BJ (cell line): ENCODE results near the gene MAP3K9. TPM values are rescaled to one million over a fixed set of nuclear protein-coding genes. Genes with fewer than 3 reads are reported as not detected.

Source experiments
- CTCF ChIA-PET: fragments of 350-600 bp; formaldehyde crosslinking; extraction: SDS; loops from one replicate; lab custom pipeline; 2021; ENCODE audit warnings: antibody characterized with exemption, inconsistent platforms; lab: Yijun Ruan, JAX
- POLR2A ChIA-PET: fragments of 300-600 bp; sonication (Branson Sonifier 250); formaldehyde crosslinking; extraction: SDS; loops from one replicate; lab custom pipeline; 2021; ENCODE audit warnings: antibody characterized with exemption; lab: Charles Lee
- DNase-seq: peaks from one replicate; pipeline ENCODE4 v3.0.0-alpha.2; 2011; ENCODE audit warnings: low read depth
- H3K27me3 ChIP-seq: 2 replicates; pipeline ENCODE4 v1.6.0; 2011; ENCODE audit warnings: low read length; ENCODE audit not compliant: control insufficient read depth, insufficient read depth
- H3K36me3 ChIP-seq: 2 replicates; pipeline ENCODE4 v1.5.1; 2011; ENCODE audit warnings: low read length; ENCODE audit not compliant: control insufficient read depth, insufficient read depth
- H3K4me3 ChIP-seq: 2 replicates; pipeline ENCODE4 v1.5.1; 2011; ENCODE audit warnings: low read depth, mild to moderate bottlenecking, control low read depth, low read length
- CTCF ChIP-seq: IDR thresholded peaks from 2 replicates; pipeline ENCODE4 v1.5.1; 2011; ENCODE audit warnings: low read depth, mild to moderate bottlenecking, control low read depth, inconsistent platforms, low read length, moderate library complexity; ENCODE audit not compliant: insufficient read depth
- polyA plus RNA-seq: library from polyadenylated mRNA; depleted of rRNA; stranded (reverse); fragments of >200 nt; gene quantifications from 2 replicates; pipeline ENCODE4 v1.2.3, GENCODE V29; 2011

MAP3K9 gene
- polyA plus RNA-seq, 1 experiment = 0.45 TPM

- H3K27me3 ChIP-seq = peaks cover 3% of the 10 kb centered on the region
- no peak for TF ChIP-seq CTCF
- POLR2A ChIA-PET = no interaction called here
- CTCF ChIA-PET = interaction anchor here (1.0 kb wide), 1 partner anchor 80 kb away, joined by 3 read pairs; no protein-coding TSS in a partner anchor
- DNase-seq = no peak
- no peak overlapping the region for H3K4me3 ChIP-seq
- H3K36me3 ChIP-seq = no peaks in the 10 kb centered on the region
Observed at GRCh38 chr14:70701610-70702009, 107.7 kb downstream of the MAP3K9 start.

- no peak overlapping the region for H3K4me3 ChIP-seq
- ChIA-PET POLR2A (no interaction called here), CTCF (interaction anchor here (1.0 kb wide), 1 partner anchor 80 kb away, joined by 3 read pairs; no protein-coding TSS in a partner anchor)
- DNase-seq = no peak
- no peaks in the 10 kb centered on the region for H3K36me3 ChIP-seq
- no peak for TF ChIP-seq CTCF
- H3K27me3 ChIP-seq = peaks cover 3% of the 10 kb centered on the region
Observed at GRCh38 chr14:70700955-70701585, 108.2 kb downstream of the MAP3K9 start.

- ChIA-PET CTCF (interaction anchor here (0.7 kb wide), 1 partner anchor 40 kb away, joined by 3 read pairs; no protein-coding TSS in a partner anchor), POLR2A (no interaction called here)
- Histone ChIP-seq H3K36me3 (no peaks in the 10 kb centered on the region), H3K27me3 (peaks cover 2% of the 10 kb centered on the region), H3K4me3 (no peak overlapping the region)
- no peak for TF ChIP-seq CTCF
- no peak for DNase-seq
Observed at GRCh38 chr14:70699646-70700045, 109.7 kb downstream of the MAP3K9 start.

- Histone ChIP-seq H3K4me3 (no peak overlapping the region), H3K36me3 (no peaks in the 10 kb centered on the region), H3K27me3 (peaks cover 2% of the 10 kb centered on the region)
- CTCF ChIA-PET = interaction anchor here (0.9 to 1.9 kb wide), 3 partner anchors 9 to 28 kb away, joined by 3 to 5 read pairs (median 4); no protein-coding TSS in a partner anchor
- TF ChIP-seq CTCF = no peak
- POLR2A ChIA-PET = no interaction called here
- no peak for DNase-seq
Observed at GRCh38 chr14:70698288-70698687, 111.0 kb downstream of the MAP3K9 start.

- ChIA-PET POLR2A (no interaction called here), CTCF (interaction anchor here (0.9 to 1.9 kb wide), 3 partner anchors 8 to 29 kb away, joined by 3 to 5 read pairs (median 4); no protein-coding TSS in a partner anchor)
Observed at GRCh38 chr14:70697701-70698100, 111.6 kb downstream of the MAP3K9 start.

More at GRCh38 chr14:70697701-70698100, 111.6 kb downstream of the MAP3K9 start:
- no peak for TF ChIP-seq CTCF
- Histone ChIP-seq H3K27me3 (peaks cover 2% of the 10 kb centered on the region), H3K4me3 (no peak overlapping the region), H3K36me3 (no peaks in the 10 kb centered on the region)
- DNase-seq = no peak
